HG03571 (cell line): ENCODE measurements around the gene LRP1-AS.

ENCODE experiments used
- ATAC-seq: cut with Tn5 transposase; IDR thresholded peaks from one replicate; pipeline ENCODE4 v1.9.1; 2021; ENCODE audit not compliant: unreplicated experiment

The LRP1-AS gene

GRCh38 chr12:57160741-57161140 lies 13.3 kb upstream of the LRP1-AS start:
- ATAC-seq: no peak

DNA sequence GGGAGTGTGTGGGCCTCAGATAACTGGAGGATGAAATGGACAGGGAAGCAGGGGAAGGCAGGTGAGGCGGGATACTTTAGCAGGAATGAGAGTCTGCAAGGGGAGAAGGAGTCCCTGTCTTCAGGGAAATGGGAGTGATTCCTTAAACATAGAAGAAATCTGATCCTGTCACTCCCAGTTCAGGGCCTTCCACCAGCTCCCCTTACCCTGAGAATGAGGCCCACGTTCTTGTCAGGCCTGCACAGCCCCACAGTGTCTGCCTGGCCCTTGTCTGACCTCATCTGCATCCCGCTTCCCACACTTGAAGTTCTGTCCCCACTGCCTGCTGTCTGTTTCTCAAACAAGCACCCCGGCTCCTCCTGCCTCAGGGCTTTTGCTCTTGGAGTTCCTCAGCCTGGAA lies 12.6 kb upstream of the LRP1-AS start:
- ATAC-seq: no peak

GRCh38 chr12:57159311-57159710 lies 11.9 kb upstream of the LRP1-AS start:
- ATAC-seq: no peak

- ATAC-seq: no peak
These were observed 11.2 kb upstream of the LRP1-AS start for GRCh38 chr12:57158665-57159064.

GRCh38 chr12:57158186-57158585 lies 10.8 kb upstream of the LRP1-AS start:
- no peak for ATAC-seq

GRCh38 chr12:57157588-57158173 lies 10.3 kb upstream of the LRP1-AS start:
- no peak for ATAC-seq

GRCh38 chr12:57156701-57157403 lies 9.4 kb upstream of the LRP1-AS start:
- no peak for ATAC-seq

DNA sequence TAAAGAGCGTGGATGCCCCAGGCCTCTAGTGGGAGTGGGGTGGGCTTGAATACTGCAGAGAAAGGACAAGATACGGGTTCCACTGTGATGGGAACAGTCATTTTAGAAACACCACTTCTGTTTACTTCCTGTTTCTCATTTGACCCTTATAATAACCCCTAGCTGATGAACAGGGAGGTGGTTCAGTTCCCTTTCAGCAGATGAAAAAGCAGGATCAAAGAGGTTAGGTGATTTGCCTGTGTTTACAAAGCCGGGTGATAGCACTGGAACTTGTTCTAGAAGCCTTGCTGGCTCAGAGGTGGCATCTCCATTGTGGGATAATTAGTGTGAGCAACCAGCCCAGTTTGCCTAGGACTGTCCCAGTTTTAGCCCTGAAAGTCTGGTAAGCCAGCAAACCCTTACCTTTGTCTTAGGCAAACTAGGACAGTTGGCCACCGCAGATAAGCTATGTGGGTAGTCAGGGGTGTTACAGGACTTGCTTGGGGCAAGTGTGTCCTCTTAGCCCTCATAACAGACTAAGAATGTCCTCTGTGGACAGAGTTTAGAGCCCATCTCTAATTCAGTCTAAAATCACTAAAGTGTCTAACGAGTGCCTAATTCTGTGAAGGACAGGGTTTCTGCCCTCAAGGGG lies 7.5 kb upstream of the LRP1-AS start:
- no peak for ATAC-seq

DNA sequence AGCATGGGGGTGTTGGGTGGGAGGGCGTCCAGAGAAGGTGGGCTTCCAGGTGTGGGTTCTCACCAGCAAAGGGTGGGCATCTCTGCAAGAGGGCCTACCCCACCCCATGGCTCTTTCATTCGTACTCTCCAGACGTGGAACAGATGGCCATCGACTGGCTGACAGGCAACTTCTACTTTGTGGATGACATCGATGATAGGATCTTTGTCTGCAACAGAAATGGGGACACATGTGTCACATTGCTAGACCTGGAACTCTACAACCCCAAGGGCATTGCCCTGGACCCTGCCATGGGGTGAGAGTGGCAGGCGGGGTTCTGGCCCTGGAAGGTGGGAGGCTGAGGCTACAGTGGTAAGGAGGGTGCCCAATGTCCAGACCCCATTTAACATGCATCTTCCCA lies 6.7 kb upstream of the LRP1-AS start:
- ATAC-seq: no peak

- no peak for ATAC-seq
These were observed 6.1 kb upstream of the LRP1-AS start for GRCh38 chr12:57153415-57153997.

- no peak for ATAC-seq
These were observed 5.2 kb upstream of the LRP1-AS start for GRCh38 chr12:57152639-57153038.

DNA sequence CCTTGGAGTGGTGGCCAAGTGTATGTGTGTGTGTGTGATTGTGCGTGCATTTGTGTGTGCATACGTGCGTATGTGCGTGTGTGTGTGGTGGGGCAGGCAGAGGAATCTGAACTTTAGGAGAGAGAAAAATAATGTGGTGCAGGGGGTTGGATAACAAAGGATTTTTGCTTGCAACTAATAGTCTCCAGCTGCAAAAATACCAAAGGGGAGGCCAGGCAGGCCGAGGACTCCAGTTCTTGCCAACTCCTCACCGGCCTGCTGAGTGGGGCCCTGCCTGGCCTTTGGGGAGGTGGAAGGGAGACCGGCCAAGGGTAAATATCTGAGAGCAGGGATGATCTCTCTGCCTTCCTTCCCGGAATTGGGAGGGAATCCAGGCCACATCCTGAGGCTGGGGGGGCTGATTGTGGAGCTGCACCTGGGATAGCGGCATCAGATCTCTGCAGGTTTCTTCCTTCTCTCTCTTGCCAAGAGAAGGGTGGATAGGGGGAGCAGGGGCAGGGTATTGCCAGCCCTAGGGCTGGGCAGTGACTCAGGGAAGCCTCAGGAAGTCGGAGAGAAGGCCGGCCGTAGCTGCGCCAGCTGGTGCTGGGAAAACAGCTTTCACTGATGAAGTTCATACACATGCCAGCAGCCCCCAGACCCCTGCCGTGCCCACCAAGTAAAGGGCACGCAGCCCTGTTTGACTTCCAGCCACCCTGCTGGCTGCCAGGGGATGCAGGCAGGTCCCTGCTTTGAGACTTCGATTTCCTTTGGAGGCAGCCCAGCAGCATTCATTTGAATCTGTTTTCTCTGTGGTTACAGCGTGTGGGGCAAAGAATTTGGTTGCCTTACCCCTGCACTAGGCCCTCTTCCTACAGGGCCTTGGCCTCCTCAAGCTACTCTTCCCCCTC lies 4.6 kb upstream of the LRP1-AS start:
- ATAC-seq: no peak

DNA sequence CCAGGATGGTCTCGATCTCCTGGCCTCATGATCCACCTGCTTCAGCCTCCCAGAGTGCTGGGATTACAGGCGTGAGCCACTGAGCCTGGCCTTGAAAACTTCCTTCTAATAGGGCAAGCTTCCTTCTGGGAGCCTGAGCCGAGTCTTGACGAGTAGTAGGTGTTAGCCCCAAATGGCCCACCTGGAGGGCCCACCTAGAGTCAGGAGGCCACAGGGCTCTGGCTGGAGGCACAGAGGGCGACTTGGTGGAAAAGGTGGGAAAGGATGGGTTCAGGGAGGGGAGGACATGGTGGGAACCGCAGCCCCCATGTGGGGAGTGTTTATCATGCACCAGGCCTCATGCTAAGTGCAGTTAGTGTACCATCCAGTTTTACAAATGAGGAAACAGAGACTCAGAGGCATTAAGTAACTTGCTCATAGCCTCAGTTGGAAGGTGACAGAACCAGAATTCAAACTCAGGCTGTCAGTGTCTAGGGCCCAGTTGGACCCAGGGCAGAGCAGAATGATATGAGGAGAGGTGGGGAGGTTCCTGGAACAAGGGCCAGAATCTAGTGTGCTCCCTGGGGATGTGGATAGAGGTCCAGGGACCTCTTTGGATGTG lies 3.1 kb upstream of the LRP1-AS start:
- ATAC-seq: no peak

DNA sequence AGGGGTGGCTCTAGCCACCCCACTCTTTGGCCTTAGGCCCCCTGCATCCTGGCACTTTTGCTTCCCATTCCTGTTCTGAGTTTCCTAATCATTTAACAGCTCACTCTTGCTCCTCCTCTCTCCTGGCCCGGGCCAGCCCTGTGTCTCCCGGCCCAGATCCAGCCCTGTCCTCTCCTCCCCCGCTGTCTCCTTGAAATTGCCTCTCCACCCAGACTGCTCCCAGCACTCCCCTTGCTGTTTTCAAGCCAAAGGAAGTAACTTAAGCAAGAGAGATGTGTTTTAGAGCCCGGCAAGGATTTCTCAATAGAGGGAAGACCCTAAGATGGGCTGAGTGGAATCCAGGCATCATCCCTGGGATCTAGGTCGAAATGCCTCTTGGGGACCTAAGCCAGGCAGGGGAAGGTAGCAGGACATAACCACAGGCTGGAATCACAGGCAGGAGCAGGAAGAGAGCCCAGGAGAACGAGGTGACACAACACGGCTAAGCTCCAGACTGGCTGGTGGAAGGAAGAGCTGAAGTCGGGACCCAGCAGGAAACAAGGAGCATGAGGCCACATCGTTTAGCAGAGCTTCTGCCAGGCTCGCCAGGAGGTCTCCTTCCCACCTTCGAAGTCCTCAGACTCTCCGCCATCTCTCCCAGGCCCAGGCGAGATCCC lies 2.0 kb upstream of the LRP1-AS start:
- no peak for ATAC-seq

- no peak for ATAC-seq
These were observed 1.2 kb upstream of the LRP1-AS start for GRCh38 chr12:57148469-57149244.

- no peak for ATAC-seq
These were observed 1.3 kb downstream of the LRP1-AS start for GRCh38 chr12:57146092-57146491.

- ATAC-seq: no peak
These were observed 1.9 kb downstream of the LRP1-AS start for GRCh38 chr12:57145460-57146059.

GRCh38 chr12:57143454-57143853 lies 4.0 kb downstream of the LRP1-AS start:
- no peak for ATAC-seq

DNA sequence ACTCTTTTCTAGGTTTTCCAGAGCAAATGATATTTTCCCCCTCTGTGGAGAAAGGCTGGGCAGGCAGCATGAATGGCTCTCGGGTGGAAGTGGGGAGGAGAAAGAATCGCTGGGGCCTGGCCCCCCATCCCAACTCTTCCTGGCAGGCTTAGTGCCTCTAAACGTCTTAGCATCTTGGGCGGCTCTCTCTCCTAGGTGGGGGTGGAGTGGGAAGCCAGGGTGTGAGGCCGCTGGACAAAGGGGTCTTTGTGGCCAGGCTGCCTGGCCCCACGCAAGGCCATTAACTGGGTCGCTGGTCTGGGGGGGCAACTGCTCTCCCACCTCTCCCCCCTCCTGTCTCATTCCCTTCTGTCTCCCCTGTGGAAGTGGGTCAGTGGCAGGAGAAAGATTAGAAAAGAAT lies 4.7 kb downstream of the LRP1-AS start:
- ATAC-seq: no peak
